ENCODE results near the gene KCNQ2.

DNA sequence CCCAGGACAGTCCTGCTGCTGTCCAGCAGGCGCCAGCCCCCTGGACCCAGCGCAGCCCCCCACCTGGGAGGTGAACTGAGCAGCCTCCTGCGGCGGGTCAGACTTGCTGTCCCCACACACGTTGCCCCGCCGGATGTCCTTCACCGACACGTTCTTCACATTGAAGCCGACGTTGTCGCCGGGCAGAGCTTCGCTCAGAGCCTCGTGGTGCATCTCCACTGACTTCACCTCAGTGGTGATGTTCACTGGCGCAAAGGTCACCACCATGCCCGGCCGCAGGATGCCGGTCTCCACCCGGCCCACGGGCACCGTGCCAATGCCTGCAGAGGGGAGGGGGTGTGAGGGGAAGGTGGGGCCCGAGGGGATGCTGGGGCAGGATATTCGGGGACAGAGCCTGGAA is 18.0 kb upstream of the KCNQ2 start:
- TF ChIP-seq, protein P1, sequence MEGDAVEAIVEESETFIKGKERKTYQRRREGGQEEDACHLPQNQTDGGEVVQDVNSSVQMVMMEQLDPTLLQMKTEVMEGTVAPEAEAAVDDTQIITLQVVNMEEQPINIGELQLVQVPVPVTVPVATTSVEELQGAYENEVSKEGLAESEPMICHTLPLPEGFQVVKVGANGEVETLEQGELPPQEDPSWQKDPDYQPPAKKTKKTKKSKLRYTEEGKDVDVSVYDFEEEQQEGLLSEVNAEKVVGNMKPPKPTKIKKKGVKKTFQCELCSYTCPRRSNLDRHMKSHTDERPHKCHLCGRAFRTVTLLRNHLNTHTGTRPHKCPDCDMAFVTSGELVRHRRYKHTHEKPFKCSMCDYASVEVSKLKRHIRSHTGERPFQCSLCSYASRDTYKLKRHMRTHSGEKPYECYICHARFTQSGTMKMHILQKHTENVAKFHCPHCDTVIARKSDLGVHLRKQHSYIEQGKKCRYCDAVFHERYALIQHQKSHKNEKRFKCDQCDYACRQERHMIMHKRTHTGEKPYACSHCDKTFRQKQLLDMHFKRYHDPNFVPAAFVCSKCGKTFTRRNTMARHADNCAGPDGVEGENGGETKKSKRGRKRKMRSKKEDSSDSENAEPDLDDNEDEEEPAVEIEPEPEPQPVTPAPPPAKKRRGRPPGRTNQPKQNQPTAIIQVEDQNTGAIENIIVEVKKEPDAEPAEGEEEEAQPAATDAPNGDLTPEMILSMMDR (conservative IDR thresholded peaks at IDR 0.05; ENCODE audit: low read depth in 2 of 2): no peak
- no peak for TF ChIP-seq CREB1 (CRISPR knock-in tag; IDR thresholded peaks at IDR 0.05; ENCODE audit: low read depth)
- TF ChIP-seq POLR2AphosphoS5 (IDR thresholded peaks at IDR 0.05; ENCODE audit: low read depth): no peak

All from GM23338 (cell line).